NCI-H1417 treated with DMSO at 0.1 percent for 48 hours (cell line): ENCODE data around the gene SNRNP70.

Experiments
- DNase-seq: peaks from one replicate; lab custom pipeline; 2025; lab: John Stamatoyannopoulos, UW

The SNRNP70 gene

GRCh38 chr19:49148784-49149651 is 63.8 kb downstream of the SNRNP70 start:
- peak; percentile 67 for DNase-seq

DNA sequence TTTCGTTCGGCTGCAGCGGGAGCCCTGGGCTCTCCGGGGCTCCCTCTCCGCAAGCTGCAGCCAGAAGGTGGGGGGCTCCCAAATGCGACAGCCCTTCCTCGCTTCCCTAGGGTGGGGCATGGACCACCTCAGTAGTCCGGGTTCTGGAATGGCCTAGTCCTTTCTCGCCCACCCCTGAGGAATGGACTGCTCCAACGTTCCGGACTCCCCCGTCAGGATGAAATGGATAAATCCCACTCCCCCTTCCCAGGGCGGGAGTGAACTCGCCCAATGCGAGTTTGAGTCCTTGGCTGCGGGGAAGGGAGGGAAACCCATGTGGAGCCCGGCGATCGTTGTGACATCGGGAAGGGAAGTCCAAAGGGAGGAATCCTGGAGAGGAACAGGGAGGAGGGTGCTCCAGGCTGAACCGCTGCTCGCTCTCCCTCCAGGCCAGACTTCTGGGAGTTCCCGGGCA is 64.4 kb downstream of the SNRNP70 start:
- DNase-seq = no peak

GRCh38 chr19:49150106-49150943 is 65.1 kb downstream of the SNRNP70 start:
- DNase-seq = peak; percentile 69

DNA sequence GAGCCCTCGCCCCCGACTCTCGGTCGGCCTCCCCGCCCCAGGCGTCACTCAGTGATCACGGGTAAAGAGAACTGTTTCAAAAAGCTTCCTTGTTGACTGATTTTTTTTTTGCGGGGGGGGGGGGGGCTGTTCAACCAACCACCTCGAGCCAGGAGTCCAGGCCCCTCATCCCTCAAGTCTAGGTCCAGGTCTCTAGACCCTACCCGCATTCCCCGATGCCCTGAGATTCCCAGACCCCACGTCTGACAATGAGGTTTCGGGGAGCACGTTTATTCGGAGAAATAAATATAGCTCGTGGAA is 65.6 kb downstream of the SNRNP70 start:
- DNase-seq = no peak

GRCh38 chr19:49151267-49152118 is 66.2 kb downstream of the SNRNP70 start:
- peak; percentile 83 for DNase-seq

DNA sequence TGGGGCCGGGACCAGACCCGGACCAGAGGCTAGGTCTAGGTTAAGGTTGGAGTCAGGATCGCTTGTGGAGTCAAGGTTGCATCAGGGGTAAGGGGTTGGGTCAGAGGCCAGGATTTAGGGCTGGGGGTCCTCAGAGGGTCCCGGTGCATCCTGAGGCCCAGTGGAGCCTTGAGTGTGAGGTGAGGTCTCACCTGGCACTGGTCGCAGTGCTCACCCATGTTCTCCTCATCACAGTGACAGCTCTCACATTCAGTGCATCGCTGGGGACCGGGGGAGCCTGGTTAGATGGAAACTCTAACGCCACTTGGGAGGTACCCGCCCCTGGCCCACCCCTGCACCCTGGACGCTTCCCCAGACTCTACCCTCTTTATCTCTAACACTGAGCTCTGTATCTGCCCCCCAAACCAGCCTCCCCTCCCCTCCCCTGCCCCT is 66.9 kb downstream of the SNRNP70 start:
- DNase-seq = no peak

- no peak for DNase-seq
Observed at GRCh38 chr19:49153167-49153809, 68.0 kb downstream of the SNRNP70 start.

GRCh38 chr19:49154279-49154678 is 69.0 kb downstream of the SNRNP70 start:
- no peak for DNase-seq

GRCh38 chr19:49155005-49155819 is 70.0 kb downstream of the SNRNP70 start, which contains the start of gene HRC:
Gene HRC (minus strand): TSS chr19:49155396. CDS start chr19:49155237, 159 bp downstream.
- no peak for DNase-seq

DNA sequence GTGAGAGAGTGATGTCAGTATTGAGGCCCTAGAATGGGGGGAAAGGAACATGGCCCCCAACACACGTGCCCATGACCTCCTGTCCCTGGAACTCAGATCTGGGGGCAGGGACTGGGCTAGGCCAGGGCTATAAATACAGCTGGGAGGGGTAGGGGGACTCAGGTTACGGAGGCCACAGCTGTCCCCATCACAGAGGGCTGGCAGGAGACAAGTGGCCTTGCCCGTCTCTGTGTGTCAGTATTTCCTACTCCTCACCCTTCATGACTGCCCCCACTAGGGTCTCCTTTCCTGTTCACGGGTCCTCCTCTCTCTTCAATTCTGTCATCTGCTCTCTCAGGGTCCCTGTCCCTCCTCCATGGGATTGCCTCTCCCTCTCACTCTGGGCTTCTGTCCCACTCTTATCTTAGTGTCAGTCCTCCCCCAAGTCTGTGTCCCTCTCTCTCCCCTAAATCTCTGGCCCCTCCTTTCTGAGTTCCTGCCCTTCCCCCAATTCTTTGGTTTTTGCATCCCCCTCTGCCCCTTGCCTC is 70.6 kb downstream of the SNRNP70 start:
- no peak for DNase-seq

GRCh38 chr19:49157445-49158224 is 72.4 kb downstream of the SNRNP70 start, which contains the start of gene TRPM4:
Gene TRPM4 (plus strand): TSS chr19:49157792. CDS start chr19:49157867, 75 bp downstream.
- DNase-seq = peak; percentile 18
